Activated CD4-positive, CD25-positive, alpha-beta regulatory T cell (primary cell): ENCODE results near the gene FBLN2.

ENCODE experiments used
- DNase-seq, 4 experiments: peaks; one replicate each; lab custom pipeline; 2025; lab: John Stamatoyannopoulos, UW

The FBLN2 gene

DNA sequence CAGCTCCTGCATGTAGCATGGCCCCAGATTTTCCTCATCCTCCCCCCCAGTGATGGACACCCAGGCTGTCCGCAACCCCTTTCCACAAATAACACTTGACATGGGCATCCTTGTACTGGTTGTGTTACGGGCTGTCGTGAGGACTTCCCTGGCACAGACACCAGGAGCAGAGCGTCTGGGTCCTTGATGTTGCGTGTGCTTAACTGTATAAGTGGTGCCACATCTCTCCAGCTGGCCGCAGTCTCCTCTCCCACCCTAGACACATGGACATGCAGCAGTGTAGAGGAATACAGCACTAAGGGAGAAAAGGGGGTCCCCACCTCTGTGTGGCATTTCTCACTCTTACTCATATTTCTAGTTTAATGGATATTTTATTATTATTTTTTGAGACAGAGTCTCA, 56.6 kb downstream of the FBLN2 start:
- no peak for DNase-seq

DNA sequence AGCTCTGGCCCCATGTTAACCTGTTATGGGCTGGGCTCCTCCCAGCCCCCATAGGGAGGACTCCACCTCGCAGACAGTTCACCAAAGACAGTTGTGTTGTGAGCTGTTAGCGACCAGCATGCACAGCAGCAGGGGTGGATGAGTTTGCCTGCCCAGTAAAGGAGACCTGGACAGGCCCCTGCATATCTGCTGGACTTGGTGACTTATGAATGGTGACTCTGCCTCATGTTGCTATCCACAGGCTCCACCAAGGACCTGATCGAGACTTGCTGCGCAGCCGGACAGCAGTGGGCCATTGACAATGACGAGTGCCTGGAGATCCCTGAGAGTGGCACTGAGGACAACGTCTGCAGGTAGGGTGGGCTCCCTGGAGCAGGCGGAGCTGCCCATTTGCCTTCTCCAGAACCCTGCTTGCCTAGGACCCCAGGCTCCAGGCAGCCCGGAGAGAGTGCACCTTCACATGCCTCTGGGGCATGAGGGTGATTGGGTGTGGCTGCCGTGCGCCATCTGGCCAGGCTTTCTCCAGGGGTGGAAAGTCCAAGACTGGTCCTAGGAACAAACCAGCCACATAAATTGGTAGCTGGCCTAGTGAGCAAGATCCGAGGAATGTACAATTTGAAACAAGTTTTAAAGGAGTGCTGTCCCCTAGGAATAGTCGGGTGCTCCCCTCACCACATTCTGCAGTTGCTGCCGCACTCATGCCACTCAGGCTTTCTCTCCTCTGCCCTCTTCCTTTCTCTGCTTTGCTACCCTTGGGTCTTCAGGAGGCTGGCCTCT, 59.1 kb downstream of the FBLN2 start:
- no peak for DNase-seq

DNA sequence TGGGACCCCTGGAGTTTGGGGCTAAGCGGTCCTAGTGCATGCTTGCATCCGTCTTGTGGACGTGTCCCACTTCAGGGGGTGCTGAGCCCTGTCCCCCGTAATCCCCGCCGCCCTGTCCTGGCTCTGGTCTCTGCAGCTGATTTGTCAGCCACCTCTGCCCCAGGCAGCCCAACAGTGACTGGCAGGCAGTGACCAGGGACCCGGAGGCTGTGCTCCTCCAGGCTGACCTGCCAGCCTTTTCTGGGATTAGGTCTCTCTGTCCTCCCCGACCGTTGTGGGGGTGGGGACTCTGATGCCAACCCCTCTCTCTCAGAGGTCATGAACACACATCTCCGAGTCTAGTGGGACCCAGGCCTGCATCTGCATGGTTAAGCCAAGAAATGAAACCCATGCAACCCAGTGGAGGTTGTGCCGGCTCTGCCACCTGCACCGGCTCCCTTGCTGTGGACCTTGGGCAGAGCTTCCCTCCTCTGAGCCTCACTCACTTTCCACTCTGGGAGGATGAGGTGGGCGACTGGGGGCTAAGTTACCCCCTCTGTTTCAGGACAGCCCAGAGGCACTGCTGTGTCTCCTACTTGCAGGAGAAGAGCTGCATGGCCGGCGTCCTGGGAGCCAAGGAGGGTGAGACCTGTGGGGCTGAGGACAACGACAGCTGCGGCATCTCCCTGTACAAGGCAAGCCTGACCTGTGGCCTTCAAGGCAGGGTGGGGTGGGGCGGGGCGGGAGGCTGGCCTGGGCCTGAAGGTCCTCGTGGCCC, 60.2 kb downstream of the FBLN2 start:
- no peak for DNase-seq

DNA sequence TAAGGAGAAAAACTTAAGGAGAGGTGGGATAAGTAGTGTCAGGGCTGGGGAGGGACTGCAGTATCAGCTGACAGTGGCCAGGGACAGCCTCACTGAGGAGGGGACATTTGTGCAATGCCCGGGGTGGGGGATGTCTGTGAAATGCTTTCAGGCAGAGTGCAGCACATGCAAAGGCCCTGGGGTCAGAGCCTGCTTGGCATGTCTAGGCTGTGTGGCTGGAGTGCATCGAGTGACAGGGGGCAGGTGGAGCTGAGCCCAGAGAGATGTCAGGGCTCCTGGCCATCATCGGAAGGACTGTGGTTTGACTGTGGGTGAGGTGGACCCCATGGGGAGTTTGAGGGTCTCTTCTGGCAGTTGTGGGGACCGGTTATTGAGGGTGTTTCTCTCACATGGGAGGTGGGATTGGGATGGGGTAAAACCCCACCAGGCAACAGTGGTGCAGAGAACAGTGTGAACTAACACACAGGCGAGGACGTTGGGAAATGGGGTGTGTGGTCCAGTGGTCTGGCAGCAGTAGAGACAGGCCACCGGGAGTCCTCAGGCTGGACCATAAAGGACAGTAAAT, 61.2 kb downstream of the FBLN2 start:
- DNase-seq: no peak

DNA sequence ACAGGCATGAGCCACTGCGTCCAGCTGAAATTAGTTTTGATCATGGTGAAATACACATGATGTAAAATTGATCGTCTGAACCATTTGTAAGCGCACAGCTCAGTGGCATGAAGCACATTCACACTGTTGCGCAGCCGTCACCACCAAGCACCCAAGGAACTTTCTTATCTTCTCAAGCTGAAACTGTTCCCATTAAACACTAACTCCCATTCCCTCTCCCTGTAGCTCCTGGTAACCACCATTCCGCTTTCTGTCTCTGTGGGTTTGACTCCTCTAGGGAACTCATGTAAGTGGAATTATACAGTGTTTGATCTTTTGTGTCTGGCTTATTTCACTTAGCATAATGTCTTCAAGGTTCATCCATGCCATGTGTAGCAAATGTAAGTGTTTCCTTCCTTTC, 62.3 kb downstream of the FBLN2 start:
- DNase-seq: no peak

DNA sequence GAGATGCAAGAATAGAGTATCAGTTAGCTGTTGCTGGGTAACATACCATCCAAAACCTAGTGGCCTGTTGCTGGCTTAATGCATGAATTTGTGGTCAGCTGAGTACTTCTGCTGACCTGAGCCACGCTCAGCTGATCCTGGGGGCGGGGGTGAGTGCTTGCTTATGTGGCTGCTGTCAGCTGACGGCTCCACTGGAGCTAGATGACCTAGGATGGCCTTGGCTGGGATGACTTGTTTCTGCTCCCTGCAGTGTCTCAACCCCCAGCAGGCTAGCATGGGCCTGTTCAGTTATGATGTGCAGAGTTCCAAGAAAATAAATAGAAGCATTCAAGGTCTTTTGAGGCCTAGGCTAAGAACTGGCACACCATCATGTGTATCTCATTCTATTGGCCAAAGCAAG, 63.9 kb downstream of the FBLN2 start:
- DNase-seq: no peak

DNA sequence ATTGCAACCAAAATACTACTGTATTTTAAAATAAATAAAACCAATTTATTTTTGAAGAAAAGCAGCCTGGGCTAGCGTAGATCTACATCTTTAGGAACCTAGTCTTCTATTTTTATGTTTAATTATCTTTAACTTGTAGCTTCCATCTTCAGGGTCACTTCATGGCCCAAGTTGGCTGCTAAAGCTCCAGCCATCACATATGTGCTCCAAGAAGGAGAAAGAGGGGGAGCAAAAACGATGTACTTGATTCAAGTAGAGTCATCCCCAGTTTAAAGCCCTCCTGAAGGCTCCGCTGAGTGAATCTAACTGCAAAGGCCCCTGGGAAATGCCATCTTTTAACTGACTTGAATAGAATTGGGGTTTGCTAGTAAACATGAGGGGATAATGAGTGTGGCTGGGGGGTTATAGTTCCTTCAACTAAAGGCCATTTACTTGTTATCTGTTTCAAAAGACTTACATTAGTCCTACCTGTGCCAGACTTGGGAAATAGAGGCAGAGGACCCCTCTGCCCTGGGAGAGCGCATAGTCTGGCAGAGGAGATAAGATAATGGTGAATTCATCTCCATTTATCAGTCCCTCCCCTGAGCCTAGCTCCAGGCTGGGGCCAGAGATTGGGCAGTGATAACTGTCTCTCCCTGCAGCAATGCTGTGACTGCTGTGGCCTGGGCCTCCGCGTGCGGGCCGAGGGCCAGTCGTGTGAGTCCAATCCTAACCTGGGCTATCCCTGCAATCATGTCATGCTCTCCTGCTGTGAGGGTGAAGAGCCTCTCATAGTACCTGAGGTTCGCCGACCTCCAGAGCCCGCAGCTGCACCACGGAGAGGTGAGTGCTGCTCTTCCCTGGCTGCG, 64.6 kb downstream of the FBLN2 start:
- no peak for DNase-seq

DNA sequence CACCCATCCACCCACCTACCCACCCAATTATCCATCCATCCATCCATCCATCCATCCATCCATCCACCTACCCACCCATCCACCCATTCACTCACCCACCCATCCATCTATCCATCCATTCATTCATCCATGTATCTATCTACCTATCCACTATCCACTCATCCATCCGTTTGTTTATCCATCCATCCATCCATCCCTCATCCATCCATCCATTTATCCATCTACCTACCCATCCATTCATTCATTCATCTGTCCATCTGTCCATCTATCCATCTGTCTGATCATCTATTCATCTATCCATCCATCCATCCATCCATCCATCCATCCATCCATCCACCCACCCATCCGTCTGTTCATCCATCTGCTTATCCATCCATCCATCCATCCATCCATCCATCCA, 65.7 kb downstream of the FBLN2 start:
- DNase-seq: no peak

DNA sequence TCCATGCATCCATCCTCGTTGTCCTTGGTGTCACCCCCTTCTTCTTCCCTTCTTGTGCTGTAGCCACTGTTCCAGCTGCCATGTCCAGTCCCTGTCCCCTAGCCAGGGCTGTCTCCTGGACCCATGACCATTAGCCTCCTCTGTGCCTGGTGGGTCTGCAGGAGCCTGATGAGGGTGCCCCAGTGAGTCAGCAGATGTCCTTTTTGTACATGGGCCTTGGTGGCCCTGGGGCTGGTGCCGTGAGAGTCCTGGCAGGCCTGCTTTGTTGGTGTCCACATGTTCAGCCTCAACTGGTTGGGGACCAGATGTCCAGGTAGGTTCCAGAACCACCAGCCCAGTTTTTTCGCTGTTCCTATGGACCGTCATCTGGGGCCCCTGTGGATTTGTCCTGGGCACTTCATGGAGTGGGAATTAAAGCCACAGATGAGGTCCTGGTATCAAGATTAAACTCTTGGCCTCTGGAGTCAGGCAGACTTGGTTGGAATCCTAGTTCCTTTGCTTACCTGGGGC, 66.1 kb downstream of the FBLN2 start:
- DNase-seq: no peak

DNA sequence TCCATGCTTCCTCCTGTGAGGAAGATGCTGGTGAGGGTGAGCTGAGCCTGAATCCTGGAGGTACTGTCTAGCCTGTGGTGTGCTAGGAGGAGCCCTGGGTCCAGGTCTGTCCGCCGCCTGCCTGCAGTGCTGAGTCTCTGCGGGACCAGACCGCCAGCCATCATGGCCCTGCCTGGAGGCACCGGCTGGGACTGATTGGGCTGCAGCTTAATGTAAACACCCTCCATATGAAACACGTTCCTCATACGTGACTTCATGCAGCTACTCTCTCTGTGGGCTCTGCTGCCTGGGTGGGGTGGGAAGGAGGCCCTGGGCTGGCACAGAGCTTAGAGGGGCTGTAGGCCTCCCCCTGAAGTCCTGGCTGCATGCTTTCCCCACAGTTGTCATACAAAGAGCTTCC, 67.4 kb downstream of the FBLN2 start:
- no peak for DNase-seq

DNA sequence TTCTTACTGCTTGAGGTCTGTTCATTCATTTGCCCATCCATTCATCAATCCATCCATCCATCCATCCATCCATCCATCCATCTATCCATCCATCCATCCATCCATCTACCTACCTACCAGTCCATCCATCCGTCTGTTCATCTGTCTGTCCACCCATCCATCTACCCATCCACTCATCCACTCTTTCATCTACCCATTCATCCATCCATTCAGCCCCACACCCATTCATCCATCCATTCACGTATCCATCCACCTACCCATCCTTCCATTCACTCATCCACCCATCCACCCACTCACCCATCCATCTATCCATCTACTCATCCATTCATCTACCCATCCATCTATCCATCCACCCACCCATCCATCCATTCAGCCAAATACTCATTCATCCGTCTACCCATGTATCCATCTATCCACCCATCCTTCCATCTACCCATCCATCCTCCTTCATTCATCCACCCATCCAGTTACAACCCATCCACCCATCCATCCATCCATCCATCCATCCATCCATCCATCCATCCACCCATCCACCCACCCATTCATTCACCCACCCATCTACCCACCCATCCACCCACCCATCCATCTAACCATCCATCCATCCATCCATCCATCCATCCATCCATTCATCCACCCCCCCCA, 68.3 kb downstream of the FBLN2 start:
- DNase-seq: no peak

DNA sequence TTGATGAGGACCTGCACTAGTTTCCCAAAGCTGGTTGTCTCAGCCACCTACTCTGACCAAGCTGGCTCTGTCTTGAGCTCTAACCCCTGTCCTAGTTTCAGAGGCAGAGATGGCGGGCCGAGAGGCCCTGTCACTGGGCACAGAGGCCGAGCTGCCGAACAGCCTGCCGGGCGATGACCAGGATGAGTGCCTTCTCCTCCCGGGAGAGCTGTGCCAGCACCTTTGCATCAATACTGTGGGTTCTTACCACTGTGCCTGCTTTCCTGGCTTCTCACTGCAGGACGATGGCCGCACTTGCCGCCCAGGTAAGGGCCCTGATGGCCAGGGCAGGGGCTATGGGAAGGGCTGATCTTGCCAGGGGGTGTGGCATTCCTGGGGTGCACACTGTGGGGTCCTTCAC, 69.1 kb downstream of the FBLN2 start:
- no peak for DNase-seq

DNA sequence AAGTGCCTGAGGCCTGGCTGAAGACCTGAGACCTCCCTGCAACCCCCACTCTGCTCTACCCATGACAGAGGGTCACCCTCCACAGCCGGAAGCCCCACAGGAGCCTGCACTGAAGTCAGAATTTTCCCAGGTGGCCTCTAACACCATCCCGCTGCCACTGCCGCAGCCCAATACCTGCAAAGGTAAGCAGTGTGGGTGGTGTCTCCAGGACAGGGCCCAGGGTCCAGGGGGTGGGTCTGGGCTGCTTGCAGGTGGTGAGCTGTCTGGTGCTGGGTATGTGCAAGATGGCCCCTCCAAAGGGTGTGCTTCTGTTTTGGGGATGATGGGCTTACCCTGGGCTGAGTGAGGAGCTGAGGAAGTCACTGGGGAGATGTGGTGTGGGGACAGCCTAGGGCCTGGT, 69.9 kb downstream of the FBLN2 start:
- DNase-seq: no peak

DNA sequence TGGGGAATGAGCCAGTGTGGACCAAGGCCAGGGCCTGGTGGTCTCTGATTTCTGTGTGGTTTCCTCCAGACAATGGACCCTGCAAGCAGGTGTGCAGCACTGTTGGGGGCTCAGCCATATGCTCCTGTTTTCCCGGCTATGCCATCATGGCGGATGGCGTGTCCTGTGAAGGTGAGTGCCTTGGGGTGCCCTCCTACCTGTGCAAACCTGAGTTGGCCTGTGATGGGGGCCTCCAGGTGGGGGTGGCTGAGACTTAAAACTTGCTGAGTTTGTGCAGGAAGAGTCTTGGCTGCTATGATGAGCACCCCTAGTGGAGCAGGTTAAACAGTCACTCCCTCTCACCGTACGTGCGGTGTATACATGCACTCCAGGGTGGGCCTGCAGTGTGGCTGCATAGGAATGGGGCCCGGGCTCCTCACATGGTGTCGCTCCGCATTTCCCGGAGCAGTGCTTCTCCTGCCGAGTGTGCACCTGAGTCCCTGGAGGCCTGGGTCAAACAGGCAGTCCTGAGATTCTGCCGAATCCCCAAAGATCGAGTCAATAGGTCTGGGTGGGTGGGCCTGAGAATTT, 70.8 kb downstream of the FBLN2 start:
- no peak for DNase-seq

DNA sequence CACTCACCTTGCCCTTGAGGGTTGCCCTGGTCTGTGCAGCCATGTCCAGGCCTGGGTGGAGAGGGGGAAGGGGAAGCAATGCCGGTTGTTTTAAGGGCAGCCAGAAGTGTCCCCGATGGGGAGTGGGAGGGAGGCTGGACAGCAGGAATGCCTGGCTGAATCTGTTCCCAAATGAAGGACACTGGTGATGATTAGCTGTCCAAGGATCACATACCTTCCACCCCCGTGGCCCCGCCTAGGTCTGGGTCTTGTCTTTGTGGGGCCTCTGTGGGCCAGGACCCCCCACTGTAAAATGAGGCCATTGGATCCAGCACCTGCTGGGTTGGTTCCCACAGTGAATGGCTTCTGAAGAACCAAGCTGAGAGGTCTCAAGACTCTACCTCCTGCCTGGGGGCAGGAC, 71.4 kb downstream of the FBLN2 start:
- DNase-seq: no peak

DNA sequence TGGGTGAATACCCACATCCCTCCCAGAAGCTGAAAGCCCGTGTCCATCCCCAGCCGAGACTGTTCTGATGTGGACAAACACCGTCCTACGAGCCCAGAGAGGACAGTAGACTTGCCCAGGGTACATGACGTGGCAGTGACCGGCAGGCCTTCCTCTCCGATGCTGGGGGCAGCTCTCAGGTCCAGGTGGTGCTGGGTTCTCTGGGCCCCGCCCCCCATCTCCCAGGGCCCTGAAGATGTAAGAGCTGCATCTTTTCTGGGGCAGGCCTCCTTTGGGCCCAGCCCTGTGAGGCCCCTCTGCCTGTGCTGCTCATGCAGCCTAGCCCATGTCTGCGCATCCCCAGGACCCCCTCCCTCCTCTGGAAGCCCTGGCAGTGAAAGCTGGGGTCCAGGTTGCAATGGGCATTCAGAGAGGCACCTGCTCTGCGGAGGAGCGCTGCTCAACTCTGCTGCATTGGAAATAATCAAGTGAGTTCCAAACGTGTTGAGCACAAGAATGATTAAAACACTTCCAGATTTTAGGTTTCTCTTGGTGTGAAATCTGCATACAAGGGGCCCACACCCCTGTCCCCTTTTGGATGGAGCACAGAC, 71.9 kb downstream of the FBLN2 start:
- DNase-seq: no peak

DNA sequence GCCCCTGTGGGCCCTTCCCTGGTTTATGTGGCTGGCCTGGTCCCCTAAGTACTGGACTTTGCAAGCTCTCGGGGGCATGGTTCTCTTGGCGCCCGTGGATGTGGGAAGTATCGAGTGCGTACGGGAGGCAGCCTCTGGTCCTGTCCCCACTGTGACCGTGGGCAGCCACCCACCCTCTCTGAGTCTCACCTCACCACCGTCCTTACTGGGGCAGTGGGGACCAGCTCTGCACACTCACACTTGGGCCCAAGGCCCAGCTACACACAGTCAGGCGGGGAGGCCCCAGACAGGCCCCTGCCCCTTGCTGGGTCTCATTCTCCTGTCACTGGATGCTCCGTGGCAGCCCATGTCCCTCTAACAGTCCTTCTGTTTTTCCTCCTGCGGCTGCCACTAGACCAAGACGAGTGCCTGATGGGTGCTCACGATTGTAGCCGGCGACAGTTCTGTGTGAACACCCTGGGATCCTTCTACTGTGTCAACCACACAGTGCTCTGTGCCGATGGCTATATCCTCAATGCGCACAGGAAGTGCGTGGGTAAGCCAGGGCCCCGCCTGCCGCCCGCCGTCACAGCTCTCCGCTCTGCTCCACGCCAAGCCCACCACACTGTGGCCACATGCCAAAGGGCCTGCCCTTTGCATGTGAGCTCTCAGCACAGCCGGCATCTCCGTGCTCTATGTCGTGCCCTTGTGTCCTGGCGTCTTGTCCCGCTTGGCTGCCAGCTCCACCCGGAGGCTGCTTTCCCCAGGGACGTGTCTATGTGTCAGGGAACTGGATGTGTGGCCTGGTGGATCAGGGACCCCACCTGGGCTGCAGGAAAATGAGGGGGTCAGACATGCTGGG, 72.7 kb downstream of the FBLN2 start:
- DNase-seq: no peak

DNA sequence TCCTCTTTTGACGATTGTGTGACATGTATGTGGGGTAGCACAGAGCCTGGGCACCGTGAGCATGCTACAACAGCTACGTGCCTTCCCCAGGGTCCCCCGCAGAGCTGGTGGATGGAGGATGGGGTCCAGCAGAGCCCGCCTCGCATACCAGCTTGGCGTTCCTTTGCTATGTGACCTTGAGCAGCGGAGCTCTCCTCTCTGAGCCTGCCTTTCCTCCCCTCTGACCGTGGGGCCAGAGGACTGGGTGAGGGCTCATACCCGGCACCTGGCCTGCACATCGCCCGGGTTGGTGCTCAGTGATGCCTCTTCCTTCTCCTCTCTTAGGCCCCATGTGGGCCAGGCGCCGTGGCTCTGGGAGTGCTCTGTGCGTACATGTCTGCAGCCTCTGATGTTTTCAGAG, 73.4 kb downstream of the FBLN2 start:
- no peak for DNase-seq

DNA sequence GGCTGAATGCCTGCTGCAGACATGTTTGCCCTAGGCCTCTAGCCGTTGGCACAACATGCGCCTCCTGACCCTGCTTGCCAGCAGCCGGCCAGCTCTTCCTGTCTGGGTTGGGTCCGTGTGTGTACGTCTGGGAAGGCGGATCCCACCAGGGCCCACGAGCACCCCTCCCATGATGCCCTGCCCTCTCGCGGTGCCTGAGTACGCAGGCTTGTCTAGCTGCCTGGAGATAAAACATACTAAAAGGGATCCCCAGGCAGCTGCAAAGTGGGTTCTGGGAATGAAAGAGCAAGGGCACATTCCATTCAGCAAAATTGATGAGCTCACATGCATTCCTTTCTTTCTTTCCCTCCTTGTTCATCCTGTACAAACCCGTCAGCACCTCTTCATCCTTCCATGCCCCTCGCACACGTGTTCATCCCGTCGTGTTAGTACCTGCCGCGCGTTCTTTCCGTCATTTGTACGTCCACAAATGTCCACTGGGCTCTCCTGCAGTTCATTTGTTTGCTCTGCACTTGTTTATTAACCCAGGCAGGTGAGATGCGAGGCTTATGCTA, 74.3 kb downstream of the FBLN2 start:
- no peak for DNase-seq

DNA sequence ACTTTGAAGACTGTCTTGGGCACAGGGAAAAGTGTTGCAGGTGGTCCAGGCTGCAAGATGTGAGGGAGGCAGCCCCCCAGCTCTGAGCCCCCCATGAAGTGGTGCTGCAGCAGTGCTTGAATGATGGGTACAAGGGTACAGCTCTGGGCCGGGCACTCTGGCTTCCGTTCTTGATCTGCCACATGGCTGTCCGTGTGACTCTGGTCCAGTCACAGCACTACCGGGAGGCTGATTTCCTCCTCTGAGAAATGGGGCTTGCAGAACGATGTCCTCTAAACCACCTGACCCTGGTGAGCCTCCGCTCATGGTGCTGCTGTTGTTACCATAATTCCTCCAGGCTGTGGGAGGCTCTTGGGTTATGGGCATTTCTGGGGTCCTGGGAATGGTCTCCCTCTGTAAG, 75.1 kb downstream of the FBLN2 start:
- DNase-seq: no peak
